Epithelial cell of prostate (primary cell): ENCODE data around the gene DYNC1I1.

Experiments used
- DNase-seq: peaks from one replicate; pipeline ENCODE4 v3.0.0-alpha.2; 2011; ENCODE audit warnings: low read depth, low spot score
- H3K27ac ChIP-seq: fragments of 450-650 bp; 2 replicates; pipeline ENCODE4 v1.5.1; 2017; ENCODE audit warnings: mild to moderate bottlenecking

The DYNC1I1 gene

DNA sequence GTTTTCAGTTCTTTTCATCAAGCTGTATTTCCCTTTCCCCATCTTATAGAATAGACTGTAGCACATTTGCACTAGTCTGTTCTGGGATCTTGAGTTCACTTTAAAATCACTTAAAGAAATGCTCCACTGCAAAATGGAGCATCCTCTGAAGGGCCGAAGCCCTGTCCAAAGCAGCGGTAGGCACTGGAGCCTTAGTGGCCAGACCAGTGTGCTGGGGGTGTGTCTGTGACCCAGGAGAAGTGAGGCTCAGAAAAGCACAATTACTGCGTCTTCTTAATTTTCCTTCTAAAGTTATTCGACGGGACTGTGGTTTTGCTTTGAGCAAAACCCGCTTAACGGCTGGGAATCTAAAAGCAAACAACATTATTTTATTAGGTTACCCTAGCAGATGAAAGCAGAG, 343.8 kb downstream of the DYNC1I1 start:
- DNase-seq = no peak
- H3K27ac ChIP-seq = no peak overlapping the region

DNA sequence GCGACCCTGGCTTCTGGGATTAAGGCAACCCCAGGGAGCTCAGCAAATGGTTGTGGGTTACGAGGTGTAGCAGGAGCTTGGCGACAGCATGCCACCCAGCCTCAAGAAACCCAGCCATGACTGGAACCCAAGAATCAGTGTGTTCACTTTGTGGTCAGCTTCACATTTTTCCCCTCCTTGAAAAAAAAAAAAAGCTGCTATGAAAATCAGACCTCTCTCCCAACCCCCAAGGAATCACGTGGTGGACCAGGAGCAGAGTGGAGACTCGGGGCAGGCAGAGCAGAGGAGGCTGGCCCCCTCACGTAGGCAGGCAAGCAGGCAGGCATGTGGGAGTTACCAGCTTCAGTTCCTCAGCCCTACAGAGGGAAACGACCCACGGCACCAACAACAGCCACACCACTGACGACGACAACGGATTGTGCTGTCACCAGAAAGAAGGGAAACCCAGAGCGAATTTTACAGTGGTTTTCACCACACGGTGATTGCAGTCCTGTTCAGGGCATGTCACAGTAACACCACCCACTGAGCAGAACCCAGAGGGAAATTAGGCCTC, 346.2 kb downstream of the DYNC1I1 start:
- no peak overlapping the region for H3K27ac ChIP-seq
- no peak for DNase-seq

- DNase-seq = no peak
- no peak overlapping the region for H3K27ac ChIP-seq
Observed at GRCh38 chr7:96120445-96121225, 348.3 kb downstream of the DYNC1I1 start.

DNA sequence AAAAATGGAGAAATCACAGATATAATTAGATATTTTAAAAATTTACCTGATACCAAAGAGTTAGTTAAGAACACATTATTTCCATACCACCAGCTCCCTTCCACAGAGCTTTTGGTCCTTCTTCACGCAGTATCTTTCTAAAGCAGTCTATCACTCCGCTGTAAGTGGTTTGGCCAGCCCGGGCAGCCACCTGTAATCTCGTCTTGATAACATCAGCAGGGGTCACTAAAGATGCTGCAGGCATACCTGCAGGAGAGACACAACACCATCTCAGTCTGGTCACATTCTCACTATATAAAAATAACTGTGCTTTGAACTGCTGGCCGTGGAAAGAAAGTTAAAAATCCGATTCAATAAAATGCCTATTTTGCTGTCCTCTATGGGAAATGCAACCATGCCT, 349.4 kb downstream of the DYNC1I1 start:
- DNase-seq = no peak
- H3K27ac ChIP-seq = no peak overlapping the region

DNA sequence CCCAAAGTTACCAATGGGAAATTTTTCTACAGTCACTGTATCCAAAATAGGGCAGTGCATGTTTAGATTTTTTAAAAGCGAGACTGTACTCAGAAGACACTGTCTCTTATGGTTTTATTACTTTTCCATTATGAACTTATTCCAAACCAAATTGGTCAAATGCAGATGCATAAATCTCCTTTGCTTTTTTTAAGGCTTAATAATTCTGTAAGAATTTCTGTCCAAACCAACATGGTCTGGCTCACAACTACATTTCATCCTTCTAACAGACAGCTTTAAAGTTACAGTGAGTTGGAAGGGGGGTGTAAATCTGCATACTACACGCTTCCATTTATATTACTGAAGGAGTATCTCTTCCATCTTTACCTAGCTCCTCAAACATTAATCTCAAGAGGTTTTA, 350.4 kb downstream of the DYNC1I1 start:
- no peak for DNase-seq
- H3K27ac ChIP-seq = no peak overlapping the region

DNA sequence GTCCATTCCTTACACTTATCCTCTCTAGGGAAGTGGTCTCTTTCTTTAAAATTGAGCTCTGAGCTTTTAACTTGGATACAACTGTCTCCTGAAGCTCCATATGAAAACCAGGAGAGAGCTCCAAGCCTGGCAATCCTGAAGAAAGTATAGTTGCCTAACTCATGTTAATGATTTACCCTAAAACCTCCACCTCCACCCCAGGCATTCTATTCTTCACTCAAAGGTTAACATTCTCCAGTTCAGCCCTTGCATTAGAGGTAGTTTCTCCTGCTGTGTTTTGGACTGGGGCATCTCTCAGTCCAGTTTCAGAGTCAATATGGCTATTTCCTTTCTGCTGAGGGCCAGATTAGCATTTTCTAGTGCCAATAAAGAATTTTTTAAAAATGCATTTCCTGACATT, 354.0 kb downstream of the DYNC1I1 start:
- H3K27ac ChIP-seq = no peak overlapping the region
- no peak for DNase-seq

DNA sequence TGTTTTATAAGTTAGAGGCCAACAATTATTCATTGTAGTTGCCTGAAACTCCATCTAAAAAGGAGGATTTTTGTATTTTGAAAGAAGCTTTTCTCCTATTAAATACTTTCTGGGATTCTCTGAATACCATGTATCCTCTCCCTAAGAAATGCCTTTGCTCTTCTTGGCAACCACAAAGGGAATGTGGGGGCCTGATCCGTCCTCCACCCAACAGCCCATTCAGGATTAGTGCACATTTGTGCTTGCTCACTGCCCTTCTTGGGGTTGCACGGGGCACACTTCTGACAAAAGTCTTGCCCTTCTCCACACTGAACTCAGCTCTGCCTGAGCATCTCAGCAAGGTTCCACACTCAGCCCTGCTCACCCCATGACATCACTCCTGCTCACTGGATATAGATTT, 355.4 kb downstream of the DYNC1I1 start:
- DNase-seq = no peak
- H3K27ac ChIP-seq = no peak overlapping the region

- no peak overlapping the region for H3K27ac ChIP-seq
- no peak for DNase-seq
Observed at GRCh38 chr7:96131525-96131924, 359.2 kb downstream of the DYNC1I1 start.

- H3K27ac ChIP-seq = no peak overlapping the region
- peak; percentile 24 for DNase-seq
Observed at GRCh38 chr7:96135241-96135640, 362.9 kb downstream of the DYNC1I1 start.

DNA sequence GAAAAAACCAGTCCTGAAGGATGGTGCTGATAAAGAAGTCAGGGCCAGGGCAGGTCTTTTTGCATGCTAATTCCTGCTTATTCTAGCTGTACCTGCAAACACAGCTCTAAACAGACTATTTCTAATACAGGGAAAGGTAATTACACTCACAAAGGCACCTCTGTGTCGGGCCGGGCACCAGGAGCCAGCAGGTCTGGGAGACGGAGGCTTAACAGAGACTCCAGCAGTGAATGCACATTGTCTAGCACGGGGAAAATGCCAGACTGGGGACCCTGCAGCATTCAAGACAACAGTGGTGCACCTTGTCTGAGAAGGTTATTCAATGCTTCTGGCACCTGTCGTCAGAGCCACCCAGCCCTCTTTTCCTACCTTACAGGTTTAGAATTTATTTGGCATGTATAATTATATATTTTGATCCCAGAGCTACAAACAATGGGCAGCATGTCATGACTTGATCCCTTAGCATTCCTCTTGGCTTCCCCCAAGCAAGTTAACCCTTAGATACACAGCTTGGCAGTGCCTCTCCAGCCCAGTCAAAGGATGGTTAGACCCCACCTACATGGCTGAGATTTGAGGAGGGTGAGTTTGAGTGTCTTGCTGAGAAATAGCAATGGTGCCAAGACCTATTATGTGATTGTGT, 364.4 kb downstream of the DYNC1I1 start:
- no peak for DNase-seq

DNA sequence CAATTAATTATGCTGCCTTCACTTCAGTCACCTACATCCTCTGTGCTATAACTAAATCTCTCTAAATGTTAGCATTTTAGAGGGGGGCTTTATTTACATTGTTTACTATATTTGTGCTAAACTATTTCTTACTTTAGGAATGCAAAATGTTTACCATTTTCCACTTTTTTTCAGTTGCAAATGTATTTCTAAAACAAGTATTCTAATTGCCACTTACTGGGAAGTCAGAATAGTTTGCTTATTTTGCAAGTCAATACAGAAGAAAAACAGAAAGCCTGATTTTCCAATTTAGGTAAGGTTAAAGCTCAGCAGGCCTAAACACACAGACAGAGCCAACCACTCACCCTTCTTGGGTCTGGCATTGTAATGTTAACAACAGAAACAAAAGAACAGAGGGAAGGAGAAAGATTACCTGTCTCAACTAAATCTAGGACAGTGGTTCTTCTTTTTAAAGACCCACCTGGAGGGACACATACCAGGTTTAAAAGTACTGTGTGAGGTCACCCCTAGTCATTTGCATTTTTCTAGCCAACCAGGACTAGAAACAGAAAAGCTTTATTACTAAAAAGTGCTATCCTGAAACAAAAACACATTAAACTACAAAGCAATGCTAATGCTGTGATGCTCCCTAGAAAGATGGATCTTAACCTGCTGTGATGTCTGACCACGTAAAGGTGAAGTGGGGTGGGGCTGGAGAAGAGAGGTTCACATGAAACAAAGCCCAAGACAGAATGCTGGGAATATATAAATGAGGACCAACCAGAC, 371.3 kb downstream of the DYNC1I1 start:
- no peak for DNase-seq
- no peak overlapping the region for H3K27ac ChIP-seq

More for the DNA sequence above, 364.4 kb downstream of the DYNC1I1 start:
- no peak overlapping the region for H3K27ac ChIP-seq

DNA sequence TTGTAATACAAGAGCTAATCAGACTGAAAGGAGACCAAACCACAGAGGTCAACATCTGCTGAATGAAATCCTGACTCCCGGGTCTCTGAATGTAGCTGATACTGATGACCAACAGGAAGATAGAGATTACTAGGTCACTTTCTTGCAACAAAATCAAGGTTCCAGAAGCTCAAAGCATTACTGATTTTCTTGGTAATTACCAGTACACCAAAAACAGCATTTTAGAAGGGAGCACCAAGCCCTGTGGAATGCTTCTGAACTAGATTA, 371.8 kb downstream of the DYNC1I1 start:
- DNase-seq = no peak

More for the DNA sequence above, 371.8 kb downstream of the DYNC1I1 start:
- H3K27ac ChIP-seq = no peak overlapping the region
